GM12878 (cell line): ENCODE measurements around the gene COQ10B. TPM values are rescaled to one million over a fixed set of nuclear protein-coding genes. Genes with fewer than 3 reads are reported as not detected.

Experiments
- ATAC-seq: fragments of 200-7000 bp; cut with Tn5 transposase; 3 replicates; pipeline ENCODE4 v1.9.1; 2020; ENCODE audit warnings: mild to moderate bottlenecking, moderate library complexity
- BruUV-seq: library from RNA; stranded (reverse); fragments of 400-500 nt; replicated peaks from 2 replicates; lab custom pipeline; 2021; lab: Mats Ljungman, UMichigan
- CTCF ChIA-PET: fragments of 300-600 bp; sonication (Branson Sonifier 250); formaldehyde crosslinking; extraction: SDS; loops from one replicate; lab custom pipeline; 2021; ENCODE audit warnings: inconsistent platforms; lab: Yijun Ruan, JAX
- POLR2A ChIA-PET: fragments of 350-600 bp; formaldehyde crosslinking; extraction: SDS; loops from one replicate; lab custom pipeline; 2021; ENCODE audit warnings: inconsistent platforms; lab: Charles Lee
- RAD21 ChIA-PET: fragments of 300-600 bp; sonication (Branson Sonifier 250); formaldehyde crosslinking; loops from one replicate; lab custom pipeline; 2023; ENCODE audit warnings: antibody characterized with exemption; ENCODE audit not compliant: unreplicated experiment; lab: Charles Lee
- SMC1A ChIA-PET: fragments of 300-600 bp; sonication (Branson Sonifier 250); formaldehyde crosslinking; loops from one replicate; lab custom pipeline; 2023; ENCODE audit not compliant: unreplicated experiment, uncharacterized antibody; lab: Charles Lee
- DNase-seq: peaks from one replicate; pipeline ENCODE4 v3.0.0-alpha.2; 2011; ENCODE audit warnings: low read depth, low spot score
- FAIRE-seq: peaks from 3 replicates; lab custom pipeline; 2011; peaks lifted over from hg19 to GRCh38; lab: Jason Lieb, UNC
- H2AFZ ChIP-seq: 2 replicates; pipeline ENCODE4 v1.6.0; 2011; ENCODE audit warnings: low read depth, low read length, control low read depth; ENCODE audit not compliant: control insufficient read depth
- H3K27ac ChIP-seq: 2 replicates; pipeline ENCODE4 v1.5.1; 2011; ENCODE audit warnings: control low read depth; ENCODE audit not compliant: control insufficient read depth, insufficient read depth
- H3K27me3 ChIP-seq, 2 experiments: replicated peaks in 1 of 2; 2 replicates each; pipeline versions ENCODE4 v1.6.0 to v1.6.1; 2011; ENCODE audit warnings: low read length in 1 of 2; ENCODE audit not compliant: control insufficient read depth in 2 of 2, insufficient read depth in 2 of 2
- H3K36me3 ChIP-seq, 2 experiments: 2 replicates each; pipeline ENCODE4 v1.5.1; 2011; ENCODE audit warnings: low read length in 1 of 2; ENCODE audit not compliant: control insufficient read depth in 2 of 2, insufficient read depth in 2 of 2
- H3K4me1 ChIP-seq: 2 replicates; pipeline ENCODE4 v1.6.1; 2011; ENCODE audit warnings: mild to moderate bottlenecking, low read length, moderate library complexity, mixed read lengths; ENCODE audit not compliant: control insufficient read depth, insufficient read depth
- H3K4me2 ChIP-seq: 2 replicates; pipeline ENCODE4 v1.6.0; 2011; ENCODE audit warnings: control low read depth; ENCODE audit not compliant: control insufficient read depth, insufficient read depth
- H3K4me3 ChIP-seq: fragments of 200-600 bp; sonication (generic); 2 replicates; pipeline ENCODE4 v1.5.1; 2016
- H3K79me2 ChIP-seq: 2 replicates; pipeline ENCODE4 v1.6.0; 2011; ENCODE audit warnings: low read length; ENCODE audit not compliant: control insufficient read depth, insufficient read depth
- H3K9ac ChIP-seq: 2 replicates; pipeline ENCODE4 v1.8.0; 2011; ENCODE audit warnings: low read length, control low read depth, mixed read lengths; ENCODE audit not compliant: control insufficient read depth, insufficient read depth
- H3K9me3 ChIP-seq: replicated peaks from 3 replicates; pipeline ENCODE4 v1.5.1; 2011; ENCODE audit warnings: mild to moderate bottlenecking, low read length; ENCODE audit not compliant: control insufficient read depth, insufficient read depth
- H4K20me1 ChIP-seq: 2 replicates; pipeline ENCODE4 v1.6.0; 2011; ENCODE audit not compliant: control insufficient read depth, insufficient read depth
- CHD1 ChIP-seq: IDR thresholded peaks from 2 replicates; pipeline ENCODE4 v1.6.1; 2012; ENCODE audit warnings: low read depth, low read length, improper control_type of control experiment
- CHD2 ChIP-seq: IDR thresholded peaks from 2 replicates; pipeline ENCODE4 v1.6.1; 2011; ENCODE audit warnings: low read depth, low read length, improper control_type of control experiment, borderline replicate concordance
- ETV6 ChIP-seq, 2 experiments: fragments of 450-650 bp in 1 of 2; IDR thresholded peaks in 1 of 2; conservative IDR thresholded peaks in 1 of 2; 2 replicates each; pipeline ENCODE4 v1.6.1; 2014; ENCODE audit warnings: antibody characterized with exemption in 1 of 2, borderline replicate concordance in 1 of 2, low read depth in 1 of 2, mild to moderate bottlenecking in 1 of 2, moderate library complexity in 1 of 2
- EZH2 ChIP-seq: IDR thresholded peaks from 2 replicates; pipeline ENCODE4 v1.6.1; 2012; ENCODE audit warnings: low read depth, mild to moderate bottlenecking, control low read depth, inconsistent platforms, low read length, borderline replicate concordance; ENCODE audit not compliant: control insufficient read depth
- HSF1 ChIP-seq: fragments of 150-350 bp; IDR thresholded peaks from 2 replicates; pipeline ENCODE4 v1.6.1; 2014; ENCODE audit warnings: mild to moderate bottlenecking, low read depth, low read length
- MLLT1 ChIP-seq: fragments of 450-650 bp; IDR thresholded peaks from 2 replicates; pipeline ENCODE4 v1.6.1; 2016; ENCODE audit warnings: mild to moderate bottlenecking
- RB1 ChIP-seq: fragments of 450-650 bp; formaldehyde crosslinking; IDR thresholded peaks from 2 replicates; pipeline ENCODE4 v1.6.1; 2017; ENCODE audit warnings: mild to moderate bottlenecking, borderline replicate concordance
- SREBF1 ChIP-seq: IDR thresholded peaks from 2 replicates; pipeline ENCODE4 v1.6.1; 2012; ENCODE audit warnings: mild to moderate bottlenecking, low read length
- SRF ChIP-seq, 2 experiments: IDR thresholded peaks; 2 replicates each; pipeline ENCODE4 v1.6.1; 2011; ENCODE audit warnings: low read depth in 2 of 2, low read length in 2 of 2, mild to moderate bottlenecking in 1 of 2, moderate library complexity in 1 of 2
- STAT3 ChIP-seq: IDR thresholded peaks from 2 replicates; pipeline ENCODE4 v1.6.1; 2011; ENCODE audit warnings: low read depth, low read length, improper control_type of control experiment
- WRNIP1 ChIP-seq: IDR thresholded peaks from 2 replicates; pipeline ENCODE4 v1.6.1; 2011; ENCODE audit warnings: low read depth, low read length, improper control_type of control experiment, borderline replicate concordance
- YBX1 ChIP-seq: fragments of 450-650 bp; IDR thresholded peaks from 2 replicates; pipeline ENCODE4 v1.6.1; 2016; ENCODE audit warnings: antibody characterized with exemption
- ZBTB33 ChIP-seq: fragments of 450-650 bp; IDR thresholded peaks from 2 replicates; pipeline ENCODE4 v1.6.1; 2017; ENCODE audit warnings: mild to moderate bottlenecking
- ZBTB4 ChIP-seq: fragments of 450-650 bp; formaldehyde crosslinking; IDR thresholded peaks from 2 replicates; pipeline ENCODE4 v1.4.0; 2022; ENCODE audit warnings: mild to moderate bottlenecking, moderate library complexity
- WGBS: methylation state at CpG from one replicate; pipeline ENCODE4 v1.1.6; 2016; ENCODE audit warnings: low lambda C conversion rate; ENCODE audit not compliant: insufficient replicate concordance, insufficient coverage; ENCODE audit errors: missing lambda C conversion rate; 5-methylcytosine and 5-hydroxymethylcytosine counted together
- in situ Hi-C: fragments of 300-500 bp; cut with MboI; formaldehyde crosslinking; loops from 9 replicates; pipeline ENCODE4 v1.14.3; 2018; ENCODE audit warnings: mixed read lengths
- intact Hi-C: fragments of 100-400 bp; cut with micrococcal nuclease; formaldehyde crosslinking; loops from one replicate; pipeline ENCODE4 v1.14.2; 2022; ENCODE audit not compliant: unreplicated experiment
- polyA plus RNA-seq, 11 experiments: library from polyadenylated mRNA; depleted of rRNA in 4 of 11; unstranded in 6 of 11; stranded (reverse) in 5 of 11; fragments of >200 nt; fragmentation: Nextera tagmentation in 4 of 11; fragmentation: Illumina TruSeq in 1 of 11; extraction: Ambion mirVana in 4 of 11; extraction: Trizol in 1 of 11; gene quantifications; 1 replicate in 1 of 11; 2 replicates in 10 of 11; pipeline versions ENCODE4 v1.2.1 to v1.2.3, GENCODE V29; 2011 to 2016; ENCODE audit warnings: inconsistent platforms in 2 of 11, missing spikeins in 2 of 11, low read depth in 1 of 11
- total RNA-seq, 4 experiments: library from RNA; depleted of rRNA in 3 of 4; stranded (reverse); fragments of >200 nt in 3 of 4; fragmentation: Illumina TruSeq in 1 of 4; extraction: Trizol in 1 of 4; gene quantifications; 2 replicates each; pipeline versions ENCODE4 v1.2.1 to v1.2.3, GENCODE V29; 2013 to 2021

COQ10B gene
- total and polyA plus RNA-seq, 10 of the 15 experiments (the other 5 are each of a cell fraction or from before 2014, with no cell fraction given) = 3.6 to 23.2 (median 13.2) TPM

- TF ChIP-seq ZBTB4 (CRISPR knock-in tag) (no peak), HSF1 (no peak), RB1 (no peak), YBX1 (no peak), MLLT1 (no peak), SREBF1 (no peak), ZBTB33 (no peak), WRNIP1 (no peak), STAT3 (no peak), SRF (IDR thresholded peaks at IDR 0.05; ENCODE audit: low read depth in 2 of 2, low read length in 2 of 2) (no peak), CHD2 (no peak), ETV6 (conservative IDR thresholded peaks at IDR 0.05 in 1 of 2, IDR thresholded peaks at IDR 0.05 in 1 of 2; ENCODE audit: borderline replicate concordance in 1 of 2, low read depth in 1 of 2) (no peak), CHD1 (no peak), EZH2 (no peak)
- H3K4me1 ChIP-seq = no peaks in the 10 kb centered on the region
- ChIA-PET POLR2A (no interaction called here), CTCF (no interaction called here), SMC1A (no interaction called here), RAD21 (no interaction called here)
- intact Hi-C loops = no loop called here
- no peak overlapping the region for H3K4me2 ChIP-seq
- FAIRE-seq (no peak), DNase-seq (no peak), ATAC-seq (no peak)
- no peaks in the 10 kb centered on the region for H3K27me3 ChIP-seq
- H3K4me3 ChIP-seq = no peak overlapping the region
- no peaks in the 10 kb centered on the region for H4K20me1 ChIP-seq
- WGBS = 75% methylated on average over 2 of the region's 2 CpGs
- no peak overlapping the region for H3K27ac ChIP-seq
- H2AFZ ChIP-seq = no peak overlapping the region
- peaks cover 6 to 31% of the 10 kb centered on the region in 2 experiments for H3K36me3 ChIP-seq
- BruUV-seq = no TSS peak
- no peaks in the 10 kb centered on the region; the same call in 1 of the 2 replicates for H3K79me2 ChIP-seq
- no peak overlapping the region for H3K9ac ChIP-seq
- in situ Hi-C loops = no loop called here
- peaks cover 8% of the 10 kb centered on the region; the same call in 2 of the 3 replicates for H3K9me3 ChIP-seq
Observed at GRCh38 chr2:197486175-197486574, 32.8 kb downstream of the COQ10B start.
